Middle frontal gyrus (tissue), 1 donor: ENCODE measurements around the gene ISOC2.
A peak's percentile ranks its signal among the peaks of the same experiment; 100 is the strongest.
"Not testable (repeated sequence)": the region's sequence is repeated elsewhere in the genome, so short reads cannot be mapped to it uniquely, and the experiment has no call there.

Experiments used
- DNase-seq: peaks from one replicate; pipeline ENCODE4 v3.0.0-alpha.2; 2015; ENCODE audit warnings: low spot score; ENCODE audit errors: extremely low spot score

ISOC2 gene

GRCh38 chr19:55461259-55461973 lies at the start of gene ISOC2:
ISOC2 (minus strand) TSS chr19:55461642; CDS start chr19:55456486, 5,156 bp downstream.
- peak; percentile 98 for DNase-seq

GRCh38 chr19:55508120-55508519 lies 46.7 kb upstream of the ISOC2 start:
- no peak for DNase-seq

GRCh38 chr19:55504981-55505380 lies 43.5 kb upstream of the ISOC2 start:
- DNase-seq, result no peak

- no peak for DNase-seq
These were observed 42.8 kb upstream of the ISOC2 start for GRCh38 chr19:55504252-55504603.

DNA sequence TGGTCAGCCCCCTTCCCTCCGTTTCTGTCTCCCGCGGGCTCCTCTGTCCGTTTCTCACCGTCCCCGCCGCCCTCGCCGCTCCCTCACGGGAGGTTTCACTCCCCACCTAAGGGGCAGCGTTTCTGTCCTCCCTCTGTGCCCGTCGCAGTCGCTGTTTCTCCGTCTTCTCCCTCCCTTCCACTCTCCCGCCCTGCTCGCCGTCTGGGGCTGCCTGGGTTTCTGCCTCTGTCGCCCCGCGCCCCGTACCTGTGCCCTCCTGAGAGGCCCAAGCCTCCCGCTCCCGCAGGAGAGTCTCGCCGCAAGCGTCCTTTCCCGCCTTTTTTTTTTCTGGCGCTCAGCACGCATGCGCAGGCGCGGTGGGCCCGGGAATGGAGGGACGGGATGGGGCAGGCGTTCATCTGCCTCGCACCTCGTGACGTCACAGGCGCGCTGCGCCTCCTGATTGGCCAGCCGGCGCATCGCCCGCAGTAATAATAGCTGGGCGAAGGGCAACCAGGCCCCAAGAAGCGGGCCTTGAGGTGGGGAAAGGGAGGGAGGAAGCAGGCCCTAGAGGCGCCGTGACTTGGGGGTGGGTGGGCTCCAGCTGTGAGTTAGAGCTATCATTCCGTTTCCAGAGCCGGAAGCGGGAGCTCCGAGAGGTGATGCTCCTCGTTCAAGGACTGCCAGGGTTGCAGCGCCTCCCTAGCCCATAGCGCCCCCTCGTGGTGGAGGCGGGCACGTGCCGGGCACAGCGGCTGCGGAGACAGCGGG lies 42.2 kb upstream of the ISOC2 start:
- DNase-seq, result peak; percentile 93

DNA sequence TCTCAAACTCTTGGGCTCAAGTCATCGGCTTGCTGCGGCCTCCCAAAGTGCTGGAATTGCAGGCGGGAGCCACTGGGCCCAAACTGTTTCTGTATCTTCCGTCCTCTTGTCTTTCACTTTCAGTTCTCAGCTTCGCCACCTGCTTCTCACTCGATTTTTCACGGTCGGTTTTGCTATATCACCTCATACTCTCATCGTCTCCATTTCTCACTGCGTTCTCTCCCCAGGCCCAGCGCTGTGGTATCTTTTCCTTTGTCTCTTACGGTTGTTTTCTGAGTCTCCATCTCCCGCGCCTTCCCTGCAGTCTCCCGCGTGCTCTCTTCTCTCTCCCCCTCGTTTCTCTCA lies 41.7 kb upstream of the ISOC2 start:
- no peak for DNase-seq

DNA sequence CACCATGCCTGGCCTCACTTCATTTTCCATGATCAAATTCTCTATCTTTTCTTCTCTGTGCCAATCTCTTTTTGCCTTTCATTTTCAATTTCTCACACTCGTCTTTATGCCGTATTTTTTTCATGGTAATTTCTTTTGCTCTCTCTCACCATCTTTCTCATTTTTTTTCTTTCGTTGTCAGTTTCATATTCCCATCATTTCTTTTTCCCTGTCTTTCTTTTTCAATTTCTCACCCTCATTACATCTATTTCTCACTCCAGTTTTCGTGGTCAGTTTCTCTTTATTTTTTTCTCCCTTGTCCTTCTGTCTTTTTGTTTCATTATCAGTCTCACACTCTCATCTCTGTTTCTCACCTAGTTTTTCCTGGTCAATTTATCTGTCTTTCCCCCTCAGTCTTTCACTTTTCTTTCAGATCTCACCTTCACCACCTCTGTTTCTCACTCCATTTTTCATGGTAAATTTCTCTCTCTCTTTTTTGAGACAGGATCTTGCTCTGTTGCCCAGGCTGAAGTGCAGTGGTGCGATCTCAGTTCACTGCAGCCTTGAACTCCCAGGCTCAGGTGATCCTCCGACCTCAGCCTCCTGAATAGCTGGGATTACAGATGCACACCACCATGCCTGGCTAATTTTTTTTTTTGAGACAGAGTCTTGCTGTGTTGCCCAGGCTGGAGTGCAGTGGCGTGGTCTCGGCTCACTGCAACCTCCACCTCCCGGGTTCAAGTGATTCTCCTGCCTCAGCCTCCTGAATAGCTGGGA lies 40.9 kb upstream of the ISOC2 start:
- no peak for DNase-seq

DNA sequence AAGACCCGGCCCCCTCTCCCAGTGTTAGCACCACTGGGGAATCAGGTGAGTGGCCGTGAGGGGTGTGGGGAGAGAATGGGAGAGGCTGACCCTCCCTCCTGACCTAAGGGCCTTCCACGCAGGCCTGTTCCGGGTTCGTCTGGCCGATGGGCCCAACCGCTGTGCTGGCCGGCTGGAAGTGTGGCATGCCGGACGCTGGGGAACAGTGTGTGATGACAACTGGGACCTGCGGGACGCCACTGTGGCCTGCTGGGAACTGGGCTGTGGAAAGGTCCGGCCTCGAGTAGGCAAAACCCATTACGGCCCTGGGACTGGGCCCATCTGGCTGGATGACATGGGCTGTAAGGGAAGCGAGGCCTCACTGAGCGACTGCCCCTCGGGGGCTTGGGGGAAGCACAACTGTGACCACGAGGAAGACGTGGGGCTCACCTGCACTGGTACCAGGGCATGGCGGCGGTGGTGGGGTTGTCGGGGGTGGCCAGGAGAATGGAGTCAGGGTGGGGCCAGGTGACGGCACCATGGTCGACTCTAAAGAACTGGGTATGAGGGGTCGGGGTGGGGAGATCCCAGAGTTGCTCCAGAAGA lies 39.0 kb upstream of the ISOC2 start:
- DNase-seq, result no peak

- DNase-seq, result no peak
These were observed 36.9 kb upstream of the ISOC2 start for GRCh38 chr19:55498246-55498840.

GRCh38 chr19:55497763-55498162 lies 36.3 kb upstream of the ISOC2 start:
- DNase-seq, result no peak

DNA sequence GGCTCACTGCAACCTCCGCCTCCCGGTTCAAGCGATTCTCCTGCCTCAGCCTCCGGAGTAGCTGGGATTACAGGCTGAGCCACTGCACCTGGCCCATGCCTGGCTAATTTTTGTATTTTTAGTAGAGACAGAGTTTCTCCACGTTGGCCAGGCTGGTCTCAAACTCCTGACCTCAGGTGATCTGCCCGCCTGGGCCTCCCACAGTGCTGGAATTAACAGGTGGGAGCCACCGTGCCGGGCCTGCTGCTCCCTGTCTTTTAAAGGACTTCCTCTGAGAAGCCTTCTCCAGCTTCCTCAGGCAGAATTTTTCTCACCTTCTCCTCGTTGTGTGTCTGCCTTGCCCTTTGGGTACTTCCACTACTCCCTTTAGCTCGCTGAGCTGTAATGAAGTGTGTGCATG lies 35.4 kb upstream of the ISOC2 start:
- DNase-seq, result not testable (repeated sequence)

GRCh38 chr19:55495646-55496349 lies 34.4 kb upstream of the ISOC2 start:
- DNase-seq, result no peak

DNA sequence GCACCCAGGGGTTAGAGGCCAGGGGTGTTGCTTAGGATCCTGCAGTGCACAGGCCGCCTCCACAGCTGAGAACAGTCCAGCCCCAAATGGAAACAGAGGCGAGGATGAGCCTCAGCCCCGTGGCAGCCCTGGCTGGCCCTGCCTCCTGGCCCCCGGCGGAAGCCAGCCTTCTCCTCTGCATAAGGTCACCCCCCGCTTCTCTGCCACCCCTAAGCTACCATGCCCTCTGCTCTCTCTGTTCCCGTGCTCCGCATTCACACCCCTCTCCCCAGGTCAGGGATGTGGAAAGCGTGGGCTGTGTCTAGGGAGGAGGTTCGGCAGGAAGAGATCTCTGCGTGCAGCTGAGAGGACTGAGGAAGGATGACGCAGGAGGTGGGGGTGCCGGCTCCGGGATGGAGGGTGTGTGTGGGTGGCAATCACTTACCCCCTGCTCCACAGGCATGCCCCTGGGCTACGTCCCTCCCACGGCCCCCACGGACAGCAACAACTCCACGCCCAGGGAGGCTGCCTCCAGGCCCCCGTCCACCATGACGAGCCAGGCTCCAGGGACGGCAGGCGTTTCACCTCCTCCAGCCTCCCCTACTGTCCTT lies 32.8 kb upstream of the ISOC2 start:
- no peak for DNase-seq

- no peak for DNase-seq
These were observed 32.3 kb upstream of the ISOC2 start for GRCh38 chr19:55493645-55494171.

DNA sequence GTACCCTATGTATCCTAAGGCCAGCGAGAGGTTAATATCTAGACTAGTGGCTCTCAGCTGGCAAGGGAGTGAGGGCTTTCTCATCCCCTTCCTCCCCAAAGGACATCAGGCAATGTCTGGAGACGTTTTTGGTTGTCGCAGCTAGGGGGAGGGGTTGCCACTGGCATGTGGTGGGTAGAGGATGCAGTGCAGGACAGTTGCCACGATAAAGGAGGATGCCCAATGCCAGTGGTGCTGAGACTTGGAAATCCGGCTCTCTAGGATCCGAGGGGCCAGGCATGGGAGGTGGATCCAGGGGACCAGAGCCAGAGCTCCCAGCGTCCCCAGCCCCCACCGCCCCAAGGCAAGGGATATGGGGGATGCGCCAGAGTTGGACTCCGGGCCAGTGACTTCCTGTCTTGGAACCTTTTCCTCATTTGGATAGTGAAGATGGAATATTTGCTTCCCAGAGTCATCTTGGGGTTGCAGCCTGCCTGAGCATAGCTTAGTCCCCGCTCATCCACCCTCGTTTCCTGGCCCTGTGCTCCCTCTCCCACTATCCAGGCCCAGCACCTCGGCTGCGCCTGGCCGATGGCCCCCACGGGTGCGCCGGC lies 31.7 kb upstream of the ISOC2 start:
- DNase-seq, result no peak

- no peak for DNase-seq
These were observed 31.0 kb upstream of the ISOC2 start for GRCh38 chr19:55492362-55492944.

GRCh38 chr19:55491546-55492360 lies 30.3 kb upstream of the ISOC2 start:
- DNase-seq, result no peak
